GM12872 (cell line): ENCODE data around the gene IGFL3.

Experiments
- CTCF ChIP-seq: IDR thresholded peaks from 3 replicates; pipeline ENCODE4 v1.5.1; 2011; ENCODE audit warnings: low read depth, mild to moderate bottlenecking, low read length, moderate library complexity; ENCODE audit not compliant: insufficient read depth

Gene IGFL3

GRCh38 chr19:46124638-46125115 lies at the start of gene IGFL3:
TSS of gene IGFL3 (minus strand) at chr19:46124688. CDS start at chr19:46124649, 39 bp downstream.
- TF ChIP-seq CTCF, result no peak

- peak; percentile 10; the same call in 1 of the 3 replicates for TF ChIP-seq CTCF
Observed at GRCh38 chr19:46173886-46174480, 49.5 kb upstream of the IGFL3 start.

- TF ChIP-seq CTCF, result no peak
Observed at GRCh38 chr19:46162731-46163130, 38.2 kb upstream of the IGFL3 start.

GRCh38 chr19:46160233-46160775 lies 35.8 kb upstream of the IGFL3 start:
- no peak for TF ChIP-seq CTCF

GRCh38 chr19:46159418-46160232 lies 35.1 kb upstream of the IGFL3 start:
- no peak for TF ChIP-seq CTCF

GRCh38 chr19:46155237-46155636 lies 30.7 kb upstream of the IGFL3 start:
- no peak for TF ChIP-seq CTCF

GRCh38 chr19:46150606-46151005 lies 26.1 kb upstream of the IGFL3 start:
- no peak for TF ChIP-seq CTCF
